ENCODE data around the gene YTHDF1.

Gene YTHDF1

DNA sequence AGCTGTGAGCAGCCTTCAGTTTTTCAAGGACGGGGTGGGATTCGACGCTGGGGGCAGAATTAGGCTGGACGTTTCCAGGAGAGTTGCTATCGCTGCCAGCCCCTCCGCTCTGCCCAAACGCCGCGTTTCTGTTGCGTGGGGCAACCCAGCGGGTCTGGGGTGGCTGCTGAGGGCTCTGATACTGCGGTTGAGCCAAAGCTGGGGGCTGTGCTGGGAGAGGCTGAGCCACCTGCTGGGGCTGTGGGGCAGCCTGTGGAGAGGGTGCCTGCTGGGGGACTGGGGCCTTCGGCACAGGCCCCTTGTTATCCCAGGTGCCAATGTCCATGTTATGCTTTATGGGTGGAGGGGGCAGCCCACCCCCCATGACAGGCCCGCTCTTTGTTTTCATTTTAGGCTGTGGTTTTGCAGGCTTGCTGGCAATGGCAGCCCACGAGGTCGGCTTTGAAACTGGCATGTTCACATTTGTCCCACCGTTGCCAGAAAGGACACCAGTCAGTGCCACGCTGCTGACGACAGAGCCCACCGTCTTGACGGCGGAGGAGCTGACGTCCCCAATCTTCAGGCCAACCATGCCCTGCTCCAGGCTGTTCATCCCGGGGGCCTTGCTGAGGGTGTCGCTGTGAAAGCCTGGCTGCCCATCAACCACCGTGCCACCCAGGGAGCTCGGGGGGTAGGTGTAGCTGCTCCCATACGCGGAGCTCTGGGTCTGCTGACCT, 13.0 kb downstream of the YTHDF1 start:
- no peak overlapping the region for H3K27ac ChIP-seq (ENCODE audit: poor library complexity, severe bottlenecking)
- ATAC-seq (ENCODE audit: low read depth) (no peak), DNase-seq (ENCODE audit: low spot score) (peak; percentile 79)
- H3K4me3 ChIP-seq (ENCODE audit: severe bottlenecking), result no peak overlapping the region
- TF ChIP-seq, protein P1, sequence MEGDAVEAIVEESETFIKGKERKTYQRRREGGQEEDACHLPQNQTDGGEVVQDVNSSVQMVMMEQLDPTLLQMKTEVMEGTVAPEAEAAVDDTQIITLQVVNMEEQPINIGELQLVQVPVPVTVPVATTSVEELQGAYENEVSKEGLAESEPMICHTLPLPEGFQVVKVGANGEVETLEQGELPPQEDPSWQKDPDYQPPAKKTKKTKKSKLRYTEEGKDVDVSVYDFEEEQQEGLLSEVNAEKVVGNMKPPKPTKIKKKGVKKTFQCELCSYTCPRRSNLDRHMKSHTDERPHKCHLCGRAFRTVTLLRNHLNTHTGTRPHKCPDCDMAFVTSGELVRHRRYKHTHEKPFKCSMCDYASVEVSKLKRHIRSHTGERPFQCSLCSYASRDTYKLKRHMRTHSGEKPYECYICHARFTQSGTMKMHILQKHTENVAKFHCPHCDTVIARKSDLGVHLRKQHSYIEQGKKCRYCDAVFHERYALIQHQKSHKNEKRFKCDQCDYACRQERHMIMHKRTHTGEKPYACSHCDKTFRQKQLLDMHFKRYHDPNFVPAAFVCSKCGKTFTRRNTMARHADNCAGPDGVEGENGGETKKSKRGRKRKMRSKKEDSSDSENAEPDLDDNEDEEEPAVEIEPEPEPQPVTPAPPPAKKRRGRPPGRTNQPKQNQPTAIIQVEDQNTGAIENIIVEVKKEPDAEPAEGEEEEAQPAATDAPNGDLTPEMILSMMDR (IDR thresholded peaks at IDR 0.05; ENCODE audit: poor library complexity, severe bottlenecking), result no peak
- no peaks in the 10 kb centered on the region for H3K9me3 ChIP-seq (ENCODE audit: severe bottlenecking)
- peaks cover 98% of the 10 kb centered on the region for H3K36me3 ChIP-seq (ENCODE audit: low read depth)
- H3K27me3 ChIP-seq (ENCODE audit: insufficient read depth, poor library complexity, severe bottlenecking), result no peaks in the 10 kb centered on the region
- peaks cover 6% of the 10 kb centered on the region for H3K4me1 ChIP-seq (ENCODE audit: insufficient read depth, poor library complexity, severe bottlenecking)

DNA sequence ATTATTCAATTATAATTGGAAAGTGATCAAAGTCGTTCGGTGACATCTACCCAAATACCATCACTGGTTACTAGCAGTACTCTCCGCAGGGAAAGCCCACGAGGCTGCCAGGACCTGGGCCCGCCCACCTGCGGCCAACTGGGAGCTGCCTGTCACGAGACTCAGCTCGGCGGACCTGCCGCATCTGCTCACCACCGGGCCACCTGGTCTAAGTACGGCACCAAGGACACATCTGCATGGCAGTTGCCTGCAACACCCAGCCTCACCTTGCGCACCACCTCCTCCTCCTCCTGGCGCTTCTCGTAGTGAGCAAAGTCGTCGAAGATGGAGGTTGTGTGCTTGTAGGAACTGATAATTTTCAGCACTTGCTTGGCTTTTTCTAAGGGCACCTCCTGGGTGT, 13.9 kb downstream of the YTHDF1 start:
- peak; percentile 82 for DNase-seq (ENCODE audit: low spot score)
- Histone ChIP-seq H3K4me3 (ENCODE audit: severe bottlenecking) (no peak overlapping the region), H3K27me3 (ENCODE audit: insufficient read depth, poor library complexity, severe bottlenecking) (no peaks in the 10 kb centered on the region), H3K27ac (ENCODE audit: poor library complexity, severe bottlenecking) (no peak overlapping the region), H3K36me3 (ENCODE audit: low read depth) (peaks cover 98% of the 10 kb centered on the region), H3K9me3 (ENCODE audit: severe bottlenecking) (no peaks in the 10 kb centered on the region), H3K4me1 (ENCODE audit: insufficient read depth, poor library complexity, severe bottlenecking) (no peaks in the 10 kb centered on the region)
- no peak for ATAC-seq (ENCODE audit: low read depth)
- TF ChIP-seq, protein P1 (IDR thresholded peaks at IDR 0.05; ENCODE audit: poor library complexity, severe bottlenecking), result no peak

DNA sequence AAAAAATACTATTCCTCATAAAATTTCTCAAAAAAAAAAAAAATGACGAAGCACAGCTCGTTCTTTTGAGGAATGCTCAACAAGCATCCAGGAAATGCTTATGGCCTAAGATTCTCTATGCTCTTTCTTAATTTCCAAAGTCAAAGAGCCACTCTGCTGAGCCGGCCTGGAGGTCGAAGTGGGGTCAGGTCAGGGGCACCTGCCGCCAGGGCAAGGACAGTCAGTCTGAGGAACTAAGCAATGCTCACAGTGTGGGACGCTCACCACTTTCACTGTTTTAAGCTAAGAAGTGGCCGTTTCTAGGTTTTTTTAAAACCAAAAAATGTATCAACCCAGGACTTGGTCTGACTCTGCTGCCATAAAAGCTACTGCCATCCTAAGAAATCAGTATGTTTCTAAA, 17.3 kb downstream of the YTHDF1 start:
- no peak overlapping the region for H3K4me3 ChIP-seq (ENCODE audit: severe bottlenecking)
- H3K9me3 ChIP-seq (ENCODE audit: severe bottlenecking), result no peaks in the 10 kb centered on the region
- DNase-seq (ENCODE audit: low spot score) (no peak), ATAC-seq (ENCODE audit: low read depth) (no peak)
- no peak overlapping the region for H3K27ac ChIP-seq (ENCODE audit: poor library complexity, severe bottlenecking)
- TF ChIP-seq, protein P1 (IDR thresholded peaks at IDR 0.05; ENCODE audit: poor library complexity, severe bottlenecking), result no peak
- H3K36me3 ChIP-seq (ENCODE audit: low read depth), result peaks cover 94% of the 10 kb centered on the region
- no peaks in the 10 kb centered on the region for H3K27me3 ChIP-seq (ENCODE audit: insufficient read depth, poor library complexity, severe bottlenecking)
- H3K4me1 ChIP-seq (ENCODE audit: insufficient read depth, poor library complexity, severe bottlenecking), result no peaks in the 10 kb centered on the region

DNA sequence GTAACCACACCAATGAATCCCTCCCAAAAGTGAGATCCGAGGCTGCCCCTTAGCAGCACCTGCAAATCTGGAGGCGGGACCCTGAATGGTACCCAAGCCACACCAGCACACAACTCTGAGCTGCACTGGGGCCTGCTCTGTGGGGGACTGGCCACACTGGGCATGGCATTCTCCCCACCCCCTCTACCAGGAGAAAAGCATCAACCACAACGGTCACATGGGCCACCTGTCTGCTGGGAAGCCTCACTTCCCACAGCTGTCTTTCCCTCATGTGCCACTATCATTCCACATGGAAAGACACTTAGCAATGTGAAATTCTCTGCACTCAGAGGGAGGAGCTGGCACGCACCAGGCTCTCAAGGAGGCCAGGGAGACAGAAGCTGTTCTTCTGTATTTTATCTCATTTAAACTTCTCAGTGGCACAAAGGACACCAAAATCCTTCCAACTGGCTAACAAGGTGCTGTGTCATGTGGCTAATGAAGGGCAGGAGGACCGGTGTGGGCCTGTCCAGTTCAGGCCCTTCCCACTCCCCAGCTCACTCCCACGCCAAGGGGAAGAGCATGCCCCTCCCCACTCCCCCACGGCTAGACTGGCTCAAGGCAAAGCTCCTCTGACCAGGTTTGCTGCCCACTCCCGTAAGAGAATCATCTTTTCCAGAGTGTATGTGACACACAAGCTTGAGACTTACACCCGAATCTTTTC, 19.0 kb downstream of the YTHDF1 start:
- no peaks in the 10 kb centered on the region for H3K9me3 ChIP-seq (ENCODE audit: severe bottlenecking)
- H3K36me3 ChIP-seq (ENCODE audit: low read depth), result peaks cover 77% of the 10 kb centered on the region
- no peak overlapping the region for H3K27ac ChIP-seq (ENCODE audit: poor library complexity, severe bottlenecking)
- H3K4me1 ChIP-seq (ENCODE audit: insufficient read depth, poor library complexity, severe bottlenecking), result no peaks in the 10 kb centered on the region
- no peaks in the 10 kb centered on the region for H3K27me3 ChIP-seq (ENCODE audit: insufficient read depth, poor library complexity, severe bottlenecking)
- TF ChIP-seq, protein P1 (IDR thresholded peaks at IDR 0.05; ENCODE audit: poor library complexity, severe bottlenecking), result no peak
- ATAC-seq (ENCODE audit: low read depth), result peak; percentile 26; the same call in 1 of the 3 replicates
- no peak overlapping the region for H3K4me3 ChIP-seq (ENCODE audit: severe bottlenecking)
- no peak for DNase-seq (ENCODE audit: low spot score)

DNA sequence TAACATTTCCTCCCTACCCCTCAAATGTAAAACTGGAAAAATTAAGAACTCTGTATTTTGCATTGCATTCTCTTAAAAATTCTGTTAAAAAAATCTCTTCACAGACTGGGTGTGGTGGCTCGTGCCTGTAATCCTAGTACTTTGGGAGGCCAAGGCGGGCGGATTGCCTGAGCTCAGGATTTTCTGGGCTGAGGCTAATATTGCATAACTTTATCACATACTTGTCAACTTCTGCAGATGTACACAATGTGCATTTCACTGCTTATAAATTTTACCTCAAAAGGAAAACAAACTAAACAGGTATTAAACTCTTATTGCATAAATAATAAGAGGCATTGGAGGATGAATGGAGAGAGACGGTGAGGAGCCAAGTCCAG, 21.1 kb downstream of the YTHDF1 start:
- H3K4me3 ChIP-seq (ENCODE audit: severe bottlenecking), result no peak overlapping the region
- peaks cover 3% of the 10 kb centered on the region for H3K4me1 ChIP-seq (ENCODE audit: insufficient read depth, poor library complexity, severe bottlenecking)
- ATAC-seq (ENCODE audit: low read depth) (no peak), DNase-seq (ENCODE audit: low spot score) (no peak)
- peaks cover 56% of the 10 kb centered on the region for H3K36me3 ChIP-seq (ENCODE audit: low read depth)
- no peaks in the 10 kb centered on the region for H3K9me3 ChIP-seq (ENCODE audit: severe bottlenecking)
- TF ChIP-seq, protein P1 (IDR thresholded peaks at IDR 0.05; ENCODE audit: poor library complexity, severe bottlenecking), result no peak
- H3K27me3 ChIP-seq (ENCODE audit: insufficient read depth, poor library complexity, severe bottlenecking), result no peaks in the 10 kb centered on the region
- H3K27ac ChIP-seq (ENCODE audit: poor library complexity, severe bottlenecking), result no peak overlapping the region

All from RWPE2 (cell line).